Hair follicle dermal papilla cell (primary cell): ENCODE data around the gene HHLA2. TPM values are rescaled to one million over a fixed set of nuclear protein-coding genes. Genes with fewer than 3 reads are reported as not detected.

Experiments
- total RNA-seq: library from RNA; depleted of rRNA; stranded (reverse); fragments of >200 nt; gene quantifications from 2 replicates; pipeline ENCODE4 v1.2.3, GENCODE V29; 2012

Gene HHLA2, protein sequence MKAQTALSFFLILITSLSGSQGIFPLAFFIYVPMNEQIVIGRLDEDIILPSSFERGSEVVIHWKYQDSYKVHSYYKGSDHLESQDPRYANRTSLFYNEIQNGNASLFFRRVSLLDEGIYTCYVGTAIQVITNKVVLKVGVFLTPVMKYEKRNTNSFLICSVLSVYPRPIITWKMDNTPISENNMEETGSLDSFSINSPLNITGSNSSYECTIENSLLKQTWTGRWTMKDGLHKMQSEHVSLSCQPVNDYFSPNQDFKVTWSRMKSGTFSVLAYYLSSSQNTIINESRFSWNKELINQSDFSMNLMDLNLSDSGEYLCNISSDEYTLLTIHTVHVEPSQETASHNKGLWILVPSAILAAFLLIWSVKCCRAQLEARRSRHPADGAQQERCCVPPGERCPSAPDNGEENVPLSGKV
- total RNA-seq, result not detected in 2 replicates

GRCh38 chr3:108296239-108296638 lies at the start of gene HHLA2:
Gene HHLA2 (plus strand): TSS chr3:108296548. CDS start chr3:108351814, 55,266 bp downstream.

Other genes with a start within 250 kb of the HHLA2 start
- 108 and 123 TPM in 2 replicates for gene CD47, start 205.5 kb upstream of the HHLA2 start, total RNA-seq
- 44.0 and 46.0 TPM in 2 replicates for gene IFT57, start 74.1 kb upstream of the HHLA2 start, total RNA-seq
- gene MYH15, start 214.0 kb downstream of the HHLA2 start, total RNA-seq, result 0.16 and 0.36 TPM in 2 replicates